Measurements from ENCODE around the gene SLC9A5. TPM values are rescaled to one million over a fixed set of nuclear protein-coding genes. Genes with fewer than 3 reads are reported as not detected.
A peak's percentile ranks its signal among the peaks of the same experiment; 100 is the strongest.

Gene SLC9A5, protein sequence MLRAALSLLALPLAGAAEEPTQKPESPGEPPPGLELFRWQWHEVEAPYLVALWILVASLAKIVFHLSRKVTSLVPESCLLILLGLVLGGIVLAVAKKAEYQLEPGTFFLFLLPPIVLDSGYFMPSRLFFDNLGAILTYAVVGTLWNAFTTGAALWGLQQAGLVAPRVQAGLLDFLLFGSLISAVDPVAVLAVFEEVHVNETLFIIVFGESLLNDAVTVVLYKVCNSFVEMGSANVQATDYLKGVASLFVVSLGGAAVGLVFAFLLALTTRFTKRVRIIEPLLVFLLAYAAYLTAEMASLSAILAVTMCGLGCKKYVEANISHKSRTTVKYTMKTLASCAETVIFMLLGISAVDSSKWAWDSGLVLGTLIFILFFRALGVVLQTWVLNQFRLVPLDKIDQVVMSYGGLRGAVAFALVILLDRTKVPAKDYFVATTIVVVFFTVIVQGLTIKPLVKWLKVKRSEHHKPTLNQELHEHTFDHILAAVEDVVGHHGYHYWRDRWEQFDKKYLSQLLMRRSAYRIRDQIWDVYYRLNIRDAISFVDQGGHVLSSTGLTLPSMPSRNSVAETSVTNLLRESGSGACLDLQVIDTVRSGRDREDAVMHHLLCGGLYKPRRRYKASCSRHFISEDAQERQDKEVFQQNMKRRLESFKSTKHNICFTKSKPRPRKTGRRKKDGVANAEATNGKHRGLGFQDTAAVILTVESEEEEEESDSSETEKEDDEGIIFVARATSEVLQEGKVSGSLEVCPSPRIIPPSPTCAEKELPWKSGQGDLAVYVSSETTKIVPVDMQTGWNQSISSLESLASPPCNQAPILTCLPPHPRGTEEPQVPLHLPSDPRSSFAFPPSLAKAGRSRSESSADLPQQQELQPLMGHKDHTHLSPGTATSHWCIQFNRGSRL
- total RNA-seq (2.8 and 4.2 TPM in 2 replicates), polyA plus RNA-seq (2.7 and 3.2 TPM in 2 replicates), polyA minus RNA-seq (2.2 and 2.7 TPM in 2 replicates), Bru-seq, nascent RNA (percentile 34 among the genes with signal in this experiment), BruChase-seq, experiment 1, labeled RNA remaining after a 6-hour chase (percentile 52 among the genes with signal in this experiment), BruChase-seq, experiment 2, labeled RNA remaining after a 2-hour chase (percentile 44 among the genes with signal in this experiment)
- 1.4 and 1.5 TPM in 2 replicates for polyA plus RNA-seq (2011; cell fraction: cytosol; rRNA removed)
- polyA plus RNA-seq (2011; cell fraction: nucleus; rRNA removed) = 17.7 and 19.4 TPM in 2 replicates
- 3.0 and 3.9 TPM in 2 replicates for polyA plus RNA-seq (2012)
- 0.51 TPM for polyA minus RNA-seq (2011; cell fraction: cytosol; rRNA and poly(A)+ RNA removed)
- 2.5 and 3.0 TPM in 2 replicates for polyA minus RNA-seq (2011; cell fraction: nucleus; rRNA and poly(A)+ RNA removed)
- long read RNA-seq, partial matches to known transcripts = 5 of 18 reads
- long read RNA-seq, other reads (novel, unspliced or antisense) = 13 of 18 reads

DNA sequence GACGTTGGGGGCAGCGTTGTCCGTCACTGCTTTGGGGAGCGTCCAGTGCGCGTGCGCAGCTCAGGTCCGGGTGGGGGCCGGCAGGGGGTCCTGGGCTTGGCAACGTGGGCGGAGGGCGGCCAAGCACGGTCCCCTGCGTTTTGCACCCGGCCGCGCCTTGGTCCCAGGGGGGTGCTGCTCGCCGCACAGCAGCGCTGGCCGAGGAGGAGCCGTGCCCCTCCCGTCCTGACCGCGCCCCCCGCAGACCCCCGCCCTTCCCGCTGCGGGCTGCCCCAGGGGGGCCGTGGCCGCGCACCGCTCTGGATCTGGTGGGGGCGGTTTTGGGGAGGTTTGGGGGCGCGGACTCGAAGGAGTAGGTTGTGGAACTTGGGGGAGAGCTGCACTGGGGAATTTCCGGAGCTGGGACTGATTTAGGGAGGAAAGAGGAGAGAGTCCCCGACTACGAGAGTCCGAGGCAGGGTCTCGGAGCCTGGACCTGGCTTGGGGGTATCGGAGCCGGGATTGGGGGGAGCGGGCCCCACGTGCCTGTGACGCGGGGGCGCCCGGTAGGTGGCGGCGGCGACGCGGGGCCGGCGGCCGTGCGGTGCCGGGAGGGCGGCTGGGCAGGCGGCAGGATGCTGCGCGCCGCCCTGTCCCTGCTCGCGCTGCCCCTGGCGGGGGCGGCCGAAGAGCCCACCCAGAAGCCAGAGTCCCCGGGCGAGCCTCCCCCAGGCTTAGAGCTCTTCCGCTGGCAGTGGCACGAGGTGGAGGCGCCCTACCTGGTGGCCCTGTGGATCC lies at the start of gene SLC9A5:
TSS of gene SLC9A5 (plus strand) at position 579 of the 777 bp plus-strand sequence. CDS start at position 615, 36 bp downstream.
- no TSS peak for BruUV-seq (replicated peaks)
- no peak for FAIRE-seq
- Histone ChIP-seq H3K9me3 (replicated peaks; ENCODE audit: control insufficient read depth, insufficient read depth, low read length) (no peaks in the 10 kb centered on the region), H3K4me3 (replicated peaks in 1 of 3; ENCODE audit: insufficient read depth in 1 of 3, low read depth in 1 of 3, low read length in 3 of 3) (peak within 1 kb of the TSS; percentile 46 to 60 (median 55)), H3K27ac (ENCODE audit: insufficient read depth, low read depth, low read length) (peak within 1 kb of the TSS; percentile 14), H3K9me1 (replicated peaks; ENCODE audit: control insufficient read depth, extremely low read depth, insufficient read depth, low read length) (no peaks in the 10 kb centered on the region), H3K79me2 (ENCODE audit: control insufficient read depth, insufficient read depth, low read length) (peaks cover 18% of the 10 kb centered on the region), H3K27me3 (ENCODE audit: control insufficient read depth in 2 of 2, insufficient read depth in 2 of 2, low read length in 2 of 2) (peaks cover 0 to 3% of the 10 kb centered on the region in 2 experiments), H3K4me2 (ENCODE audit: insufficient read depth, low read length) (peak within 1 kb of the TSS; percentile 73), H3K4me1 (ENCODE audit: control insufficient read depth, extremely low read depth, insufficient read depth, low read length) (peaks cover 37% of the 10 kb centered on the region), H3K36me3 (ENCODE audit: control insufficient read depth in 2 of 2, extremely low read depth in 1 of 2, insufficient read depth in 2 of 2, low read length in 2 of 2) (no peaks in the 10 kb centered on the region), H4K20me1 (replicated peaks; ENCODE audit: control insufficient read depth, extremely low read depth, insufficient read depth, low read length) (no peaks in the 10 kb centered on the region), H3K9ac (replicated peaks; ENCODE audit: extremely low read depth, insufficient read depth, low read length) (peak within 1 kb of the TSS; percentile 58), H2AFZ (ENCODE audit: low read depth, low read length) (peak within 1 kb of the TSS; percentile 84)
- peak; percentile 38 for DNase-seq (ENCODE audit: low read depth, low spot score)
- intact Hi-C loops (cut with micrococcal nuclease) = no loop called here
- dilution Hi-C loops (cut with MboI; ENCODE audit: extremely low pct_ligation_motif_present, low sequenced_read_pairs) = no loop called here
- ChIA-PET CTCF (interaction anchor here (0.7 to 3.2 kb wide), 10 partner anchors 10 to 151 kb away, joined by 3 to 18 read pairs (median 7); no protein-coding TSS in a partner anchor), POLR2A (interaction anchor here (0.8 to 2.7 kb wide), 4 partner anchors 19 to 51 kb away, joined by 5 to 10 read pairs (median 8); partner anchors contain the start of gene TMEM208)
- TF ChIP-seq EZH2 (IDR thresholded peaks at IDR 0.05; ENCODE audit: borderline replicate concordance, low read depth, low read length, severe bottlenecking) = no peak
- TF ChIP-seq GATA2 (IDR thresholded peaks at IDR 0.05; ENCODE audit: insufficient read depth, insufficient read length, low read depth, low read length) = no peak
- TF ChIP-seq, protein P1, sequence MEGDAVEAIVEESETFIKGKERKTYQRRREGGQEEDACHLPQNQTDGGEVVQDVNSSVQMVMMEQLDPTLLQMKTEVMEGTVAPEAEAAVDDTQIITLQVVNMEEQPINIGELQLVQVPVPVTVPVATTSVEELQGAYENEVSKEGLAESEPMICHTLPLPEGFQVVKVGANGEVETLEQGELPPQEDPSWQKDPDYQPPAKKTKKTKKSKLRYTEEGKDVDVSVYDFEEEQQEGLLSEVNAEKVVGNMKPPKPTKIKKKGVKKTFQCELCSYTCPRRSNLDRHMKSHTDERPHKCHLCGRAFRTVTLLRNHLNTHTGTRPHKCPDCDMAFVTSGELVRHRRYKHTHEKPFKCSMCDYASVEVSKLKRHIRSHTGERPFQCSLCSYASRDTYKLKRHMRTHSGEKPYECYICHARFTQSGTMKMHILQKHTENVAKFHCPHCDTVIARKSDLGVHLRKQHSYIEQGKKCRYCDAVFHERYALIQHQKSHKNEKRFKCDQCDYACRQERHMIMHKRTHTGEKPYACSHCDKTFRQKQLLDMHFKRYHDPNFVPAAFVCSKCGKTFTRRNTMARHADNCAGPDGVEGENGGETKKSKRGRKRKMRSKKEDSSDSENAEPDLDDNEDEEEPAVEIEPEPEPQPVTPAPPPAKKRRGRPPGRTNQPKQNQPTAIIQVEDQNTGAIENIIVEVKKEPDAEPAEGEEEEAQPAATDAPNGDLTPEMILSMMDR (IDR thresholded peaks at IDR 0.05; ENCODE audit: extremely low read depth in 1 of 2, insufficient read depth in 1 of 2, low read depth in 1 of 2, low read length in 2 of 2) = peak; percentile 4 to 14
- TF ChIP-seq FOS (IDR thresholded peaks at IDR 0.05; ENCODE audit: borderline replicate concordance, insufficient read depth, low read length) = no peak
- TF ChIP-seq MYC (IDR thresholded peaks at IDR 0.05; ENCODE audit: low read depth, low read length) = no peak
- TF ChIP-seq, protein P2, sequence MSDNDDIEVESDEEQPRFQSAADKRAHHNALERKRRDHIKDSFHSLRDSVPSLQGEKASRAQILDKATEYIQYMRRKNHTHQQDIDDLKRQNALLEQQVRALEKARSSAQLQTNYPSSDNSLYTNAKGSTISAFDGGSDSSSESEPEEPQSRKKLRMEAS (IDR thresholded peaks at IDR 0.05; ENCODE audit: insufficient read depth, insufficient read length) = peak; percentile 23
- no peak for TF ChIP-seq JUN (IDR thresholded peaks at IDR 0.05; ENCODE audit: borderline replicate concordance, insufficient read depth, insufficient read length, low read depth)
- TF ChIP-seq POLR2A (IDR thresholded peaks at IDR 0.05; ENCODE audit: low read depth, low read length) = no peak
- no peak for TF ChIP-seq POLR2AphosphoS5 (IDR thresholded peaks at IDR 0.05; ENCODE audit: insufficient read depth, low read depth, low read length)

All from endothelial cell of umbilical vein (primary cell).